Osteoblast (primary cell): ENCODE data around the gene CHAF1A. TPM values are rescaled to one million over a fixed set of nuclear protein-coding genes. Genes with fewer than 3 reads are reported as not detected.
A peak's percentile ranks its signal among the peaks of the same experiment; 100 is the strongest.

Source experiments
- DNase-seq: peaks from one replicate; pipeline ENCODE4 v3.0.0; 2011; ENCODE audit warnings: low spot score, mixed read lengths; ENCODE audit not compliant: insufficient read length; ENCODE audit errors: missing footprints
- H2AFZ ChIP-seq: 2 replicates; pipeline ENCODE4 v1.6.0; 2011; ENCODE audit warnings: mild to moderate bottlenecking, low read length
- H3K27ac ChIP-seq: 2 replicates; pipeline ENCODE4 v1.5.1; 2011; ENCODE audit warnings: mild to moderate bottlenecking, low read depth, low read length, moderate library complexity
- H3K27me3 ChIP-seq: 2 replicates; pipeline ENCODE4 v1.6.0; 2012; ENCODE audit warnings: mild to moderate bottlenecking, control low read depth, inconsistent platforms, low read length, moderate library complexity; ENCODE audit not compliant: insufficient read depth
- H3K36me3 ChIP-seq: 2 replicates; pipeline ENCODE4 v1.5.1; 2011; ENCODE audit warnings: mild to moderate bottlenecking, low read length, control low read depth, moderate library complexity; ENCODE audit not compliant: insufficient read depth
- H3K4me1 ChIP-seq: 2 replicates; pipeline ENCODE4 v1.5.1; 2011; ENCODE audit warnings: mild to moderate bottlenecking, low read length, control low read depth, moderate library complexity; ENCODE audit not compliant: insufficient read depth
- H3K4me2 ChIP-seq: 2 replicates; pipeline ENCODE4 v1.6.0; 2011; ENCODE audit warnings: mild to moderate bottlenecking, low read length; ENCODE audit not compliant: insufficient read depth
- H3K4me3 ChIP-seq: fragments of 200-600 bp; sonication (generic); 3 replicates; pipeline ENCODE4 v1.5.1; 2012; ENCODE audit warnings: mild to moderate bottlenecking, low read length, inconsistent platforms; ENCODE audit not compliant: insufficient read depth
- H3K79me2 ChIP-seq: 2 replicates; pipeline ENCODE4 v1.6.0; 2012; ENCODE audit warnings: mild to moderate bottlenecking, low read length, control low read depth, inconsistent platforms; ENCODE audit not compliant: insufficient read depth
- H3K9me3 ChIP-seq: 2 replicates; pipeline ENCODE4 v1.5.1; 2011; ENCODE audit warnings: low read depth, low read length, control low read depth
- H4K20me1 ChIP-seq: 2 replicates; pipeline ENCODE4 v1.6.0; 2012; ENCODE audit warnings: mild to moderate bottlenecking, low read length, control low read depth; ENCODE audit not compliant: insufficient read depth
- total RNA-seq: library from RNA; depleted of rRNA; stranded (reverse); fragments of >200 nt; gene quantifications from 2 replicates; pipeline ENCODE4 v1.2.3, GENCODE V29; 2012
- TF ChIP-seq, protein P1 (sequence below): IDR thresholded peaks from 2 replicates; pipeline ENCODE4 v1.5.1; 2011; ENCODE audit warnings: mild to moderate bottlenecking, low read depth, low read length, moderate library complexity; ENCODE audit errors: extremely low read depth

Gene CHAF1A
- total RNA-seq, 1 donor, result 3.6 TPM

GRCh38 chr19:4390017-4390566 lies 12.3 kb upstream of the CHAF1A start:
- Histone ChIP-seq H3K27me3 (no peaks in the 10 kb centered on the region), H4K20me1 (peaks cover 89% of the 10 kb centered on the region), H3K4me2 (peak overlapping the region; percentile 55), H3K9me3 (no peaks in the 10 kb centered on the region), H3K4me1 (peaks cover 55% of the 10 kb centered on the region), H3K27ac (peak overlapping the region; percentile 41), H2AFZ (no peak overlapping the region), H3K4me3 (no peak overlapping the region), H3K79me2 (peaks cover 99% of the 10 kb centered on the region), H3K36me3 (peaks cover 7% of the 10 kb centered on the region)
- TF ChIP-seq, protein P1, sequence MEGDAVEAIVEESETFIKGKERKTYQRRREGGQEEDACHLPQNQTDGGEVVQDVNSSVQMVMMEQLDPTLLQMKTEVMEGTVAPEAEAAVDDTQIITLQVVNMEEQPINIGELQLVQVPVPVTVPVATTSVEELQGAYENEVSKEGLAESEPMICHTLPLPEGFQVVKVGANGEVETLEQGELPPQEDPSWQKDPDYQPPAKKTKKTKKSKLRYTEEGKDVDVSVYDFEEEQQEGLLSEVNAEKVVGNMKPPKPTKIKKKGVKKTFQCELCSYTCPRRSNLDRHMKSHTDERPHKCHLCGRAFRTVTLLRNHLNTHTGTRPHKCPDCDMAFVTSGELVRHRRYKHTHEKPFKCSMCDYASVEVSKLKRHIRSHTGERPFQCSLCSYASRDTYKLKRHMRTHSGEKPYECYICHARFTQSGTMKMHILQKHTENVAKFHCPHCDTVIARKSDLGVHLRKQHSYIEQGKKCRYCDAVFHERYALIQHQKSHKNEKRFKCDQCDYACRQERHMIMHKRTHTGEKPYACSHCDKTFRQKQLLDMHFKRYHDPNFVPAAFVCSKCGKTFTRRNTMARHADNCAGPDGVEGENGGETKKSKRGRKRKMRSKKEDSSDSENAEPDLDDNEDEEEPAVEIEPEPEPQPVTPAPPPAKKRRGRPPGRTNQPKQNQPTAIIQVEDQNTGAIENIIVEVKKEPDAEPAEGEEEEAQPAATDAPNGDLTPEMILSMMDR, result no peak
- peak; percentile 80 for DNase-seq

DNA sequence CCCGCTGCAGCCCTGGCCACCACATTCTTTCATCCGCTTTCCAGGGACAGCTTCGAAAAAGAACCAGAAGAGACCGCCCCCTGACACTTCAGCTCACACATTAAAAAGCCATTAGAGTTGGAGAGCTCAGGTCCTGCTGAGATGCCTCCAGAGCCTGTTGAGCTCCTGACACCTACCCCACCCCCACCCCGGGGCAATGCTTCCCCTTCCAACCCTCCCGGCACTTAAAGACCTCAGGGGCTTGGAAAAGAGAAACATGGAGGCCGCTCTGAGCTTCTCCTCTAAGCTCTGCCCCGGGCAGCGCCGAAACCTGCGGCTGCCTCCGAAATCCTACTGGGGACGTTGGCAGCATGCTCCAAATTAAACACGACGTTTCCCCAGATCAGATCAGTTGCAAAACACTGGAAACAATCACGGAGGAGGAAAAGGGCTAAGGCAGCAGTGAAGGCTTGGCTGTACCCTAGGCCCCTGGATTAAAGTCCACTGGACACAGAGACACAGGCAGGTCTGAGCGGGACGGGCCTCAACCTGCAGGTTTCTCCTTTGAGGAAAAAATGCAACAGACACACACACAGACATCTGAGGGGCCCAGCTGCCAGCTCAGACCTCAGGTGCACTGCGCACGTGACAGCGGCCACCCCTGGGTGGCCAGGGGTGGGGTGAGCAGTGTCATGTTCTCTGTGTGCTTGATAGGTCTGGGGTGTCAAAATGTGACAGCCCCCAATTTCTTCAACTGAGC lies 11.7 kb upstream of the CHAF1A start:
- H3K4me1 ChIP-seq, result peaks cover 49% of the 10 kb centered on the region
- H4K20me1 ChIP-seq, result peaks cover 87% of the 10 kb centered on the region
- peak overlapping the region; percentile 41 for H3K27ac ChIP-seq
- peaks cover 7% of the 10 kb centered on the region for H3K36me3 ChIP-seq
- no peaks in the 10 kb centered on the region for H3K9me3 ChIP-seq
- no peak overlapping the region for H3K4me3 ChIP-seq
- TF ChIP-seq, protein P1, result no peak
- peaks cover 99% of the 10 kb centered on the region for H3K79me2 ChIP-seq
- no peaks in the 10 kb centered on the region for H3K27me3 ChIP-seq
- peak overlapping the region; percentile 55 for H3K4me2 ChIP-seq
- no peak overlapping the region for H2AFZ ChIP-seq
- DNase-seq, result peak; percentile 85

- Histone ChIP-seq H3K4me1 (peaks cover 43% of the 10 kb centered on the region), H3K4me2 (peak overlapping the region; percentile 33), H3K9me3 (no peaks in the 10 kb centered on the region), H2AFZ (no peak overlapping the region), H3K27ac (peak overlapping the region; percentile 41), H4K20me1 (peaks cover 87% of the 10 kb centered on the region), H3K79me2 (peaks cover 99% of the 10 kb centered on the region), H3K36me3 (peaks cover 7% of the 10 kb centered on the region), H3K27me3 (no peaks in the 10 kb centered on the region), H3K4me3 (no peak overlapping the region)
- TF ChIP-seq, protein P1, result no peak
- DNase-seq, result peak; percentile 93
Measured at GRCh38 chr19:4391306-4391693, 11.1 kb upstream of the CHAF1A start.

- H3K4me1 ChIP-seq, result peaks cover 44% of the 10 kb centered on the region
Measured at GRCh38 chr19:4391701-4392483, 10.5 kb upstream of the CHAF1A start.

More at GRCh38 chr19:4391701-4392483, 10.5 kb upstream of the CHAF1A start:
- Histone ChIP-seq H3K9me3 (no peaks in the 10 kb centered on the region), H3K4me2 (peak overlapping the region; percentile 33), H3K79me2 (peaks cover 100% of the 10 kb centered on the region), H3K36me3 (peaks cover 7% of the 10 kb centered on the region), H2AFZ (no peak overlapping the region), H3K27me3 (no peaks in the 10 kb centered on the region), H4K20me1 (peaks cover 89% of the 10 kb centered on the region), H3K27ac (peak overlapping the region; percentile 41), H3K4me3 (peak overlapping the region; percentile 2)
- peak; percentile 95 for DNase-seq
- TF ChIP-seq, protein P1, result no peak
